SK-N-SH (cell line): ENCODE measurements around the gene LAMA1. TPM values are rescaled to one million over a fixed set of nuclear protein-coding genes. Genes with fewer than 3 reads are reported as not detected.

Source experiments
- CTCF ChIA-PET: fragments of 300-600, 350-600 bp; formaldehyde crosslinking; extraction: SDS; loops from one replicate; lab custom pipeline; 2021; lab: Yijun Ruan, JAX
- POLR2A ChIA-PET: fragments of 350-600 bp; sonication (Branson Sonifier 250); formaldehyde crosslinking; extraction: SDS; loops from one replicate; lab custom pipeline; 2020; ENCODE audit warnings: antibody characterized with exemption, inconsistent platforms; lab: Yijun Ruan, JAX
- DNase-seq: peaks from one replicate; pipeline ENCODE4 v3.0.0; 2012
- H2AFZ ChIP-seq: fragments of 200-600 bp; sonication (generic); 2 replicates; pipeline ENCODE4 v1.8.1; 2016; ENCODE audit warnings: antibody characterized with exemption, mild to moderate bottlenecking, low read depth
- H3F3A ChIP-seq: fragments of 200-600 bp; sonication (generic); replicated peaks from 2 replicates; pipeline ENCODE3; 2016; ENCODE audit warnings: antibody characterized with exemption, mild to moderate bottlenecking; ENCODE audit not compliant: insufficient read depth
- H3K27ac ChIP-seq, 2 experiments: fragments of 200-500 bp in 1 of 2; fragments of 200-600 bp in 1 of 2; sonication (Bioruptor generic) in 1 of 2; sonication (generic), shearing (Covaris generic) in 1 of 2; 2 replicates each; pipeline versions ENCODE4 v1.5.1 to v1.6.1; 2014 to 2016; ENCODE audit warnings: low read depth in 2 of 2, inconsistent platforms in 1 of 2, low read length in 1 of 2, mild to moderate bottlenecking in 1 of 2, mixed read lengths in 1 of 2
- H3K27me3 ChIP-seq: fragments of 200-600 bp; sonication (generic), shearing (Covaris generic); 2 replicates; pipeline ENCODE4 v1.6.1; 2016; ENCODE audit warnings: mixed run types; ENCODE audit not compliant: insufficient read depth
- H3K36me3 ChIP-seq, 2 experiments: fragments of 200-500 bp in 1 of 2; fragments of 200-600 bp in 1 of 2; sonication (Bioruptor generic) in 1 of 2; sonication (generic) in 1 of 2; replicated peaks in 1 of 2; 2 replicates each; pipeline versions ENCODE3 to v1.5.1; 2014 to 2016; ENCODE audit warnings: low read length in 1 of 2, mild to moderate bottlenecking in 1 of 2; ENCODE audit not compliant: insufficient read depth in 2 of 2, control insufficient read depth in 1 of 2
- H3K4me1 ChIP-seq, 2 experiments: fragments of 200-500 bp in 1 of 2; fragments of 200-600 bp in 1 of 2; sonication (Bioruptor generic) in 1 of 2; sonication (generic), shearing (Covaris generic) in 1 of 2; 2 replicates each; pipeline versions ENCODE4 v1.5.1 to v1.6.1; 2014 to 2016; ENCODE audit warnings: low read depth in 1 of 2, low read length in 1 of 2, mixed run types in 1 of 2; ENCODE audit not compliant: insufficient read depth in 2 of 2, control insufficient read depth in 1 of 2
- H3K4me2 ChIP-seq: fragments of 200-600 bp; sonication (generic), shearing (Covaris generic); 2 replicates; pipeline ENCODE4 v1.6.1; 2017; ENCODE audit warnings: mixed run types
- H3K4me3 ChIP-seq, 2 experiments: fragments of 200-500 bp in 1 of 2; fragments of 200-600 bp in 1 of 2; sonication (Bioruptor generic) in 1 of 2; sonication (generic), shearing (Covaris generic) in 1 of 2; 2 replicates each; pipeline versions ENCODE4 v1.5.1 to v1.8.1; 2014 to 2016; ENCODE audit warnings: low read depth in 2 of 2, inconsistent platforms in 1 of 2, low read length in 1 of 2, mild to moderate bottlenecking in 1 of 2, mixed read lengths in 1 of 2, moderate library complexity in 1 of 2
- H3K79me2 ChIP-seq: fragments of 200-600 bp; sonication (generic); 2 replicates; pipeline ENCODE4 v1.8.1; 2017; ENCODE audit warnings: mild to moderate bottlenecking; ENCODE audit not compliant: insufficient read depth
- H3K9ac ChIP-seq: fragments of 200-600 bp; sonication (generic); 2 replicates; pipeline ENCODE4 v1.6.1; 2017; ENCODE audit warnings: mixed run types
- H3K9me2 ChIP-seq: fragments of 200-600 bp; sonication (generic); 2 replicates; pipeline ENCODE4 v1.6.1; 2017; ENCODE audit warnings: mixed run types
- H3K9me3 ChIP-seq: fragments of 200-600 bp; sonication (generic); 2 replicates; pipeline ENCODE4 v1.6.1; 2017; ENCODE audit warnings: mixed run types, mild to moderate bottlenecking, moderate library complexity
- H4K20me1 ChIP-seq: fragments of 200-600 bp; sonication (generic); 2 replicates; pipeline ENCODE4 v1.6.1; 2017; ENCODE audit warnings: mild to moderate bottlenecking, mixed run types; ENCODE audit not compliant: insufficient read depth
- ELF1 ChIP-seq: IDR thresholded peaks from 2 replicates; pipeline ENCODE4 v1.4.0; 2012
- EZH2phosphoT487 ChIP-seq: fragments of 200-600 bp; sonication (generic); IDR thresholded peaks from 2 replicates; pipeline ENCODE4 v1.6.1; 2017; ENCODE audit warnings: low read depth, mixed run types, mild to moderate bottlenecking, antibody characterized with exemption, moderate library complexity, borderline replicate concordance
- FOSL2 ChIP-seq: IDR thresholded peaks from 2 replicates; pipeline ENCODE4 v1.4.0; 2012; ENCODE audit warnings: low read depth, mild to moderate bottlenecking, moderate library complexity, borderline replicate concordance
- MEF2A ChIP-seq: IDR thresholded peaks from 2 replicates; pipeline ENCODE4 v1.4.0; 2012; ENCODE audit warnings: low read depth, borderline replicate concordance
- RAD21 ChIP-seq: IDR thresholded peaks from 2 replicates; pipeline ENCODE4 v1.6.1; 2012; ENCODE audit warnings: mild to moderate bottlenecking, low read length
- RFX5 ChIP-seq: IDR thresholded peaks from 2 replicates; pipeline ENCODE4 v1.6.1; 2012; ENCODE audit warnings: mild to moderate bottlenecking, improper control_type of control experiment, low read length
- RXRA ChIP-seq: IDR thresholded peaks from 2 replicates; pipeline ENCODE4 v1.4.0; 2012; ENCODE audit warnings: low read depth, mild to moderate bottlenecking, borderline replicate concordance
- SIN3A ChIP-seq: IDR thresholded peaks from 2 replicates; pipeline ENCODE4 v1.6.1; 2012; ENCODE audit warnings: low read depth, mild to moderate bottlenecking, low read length, moderate library complexity, borderline replicate concordance
- TAF1 ChIP-seq: IDR thresholded peaks from 2 replicates; pipeline ENCODE4 v1.6.1; 2012; ENCODE audit warnings: low read depth, mild to moderate bottlenecking, low read length, moderate library complexity, borderline replicate concordance
- TEAD4 ChIP-seq: IDR thresholded peaks from 2 replicates; pipeline ENCODE4 v1.4.0; 2012; ENCODE audit warnings: mild to moderate bottlenecking, borderline replicate concordance; ENCODE audit not compliant: insufficient read depth
- YY1 ChIP-seq: IDR thresholded peaks from 2 replicates; pipeline ENCODE4 v1.4.0; 2012; ENCODE audit warnings: low read depth, mild to moderate bottlenecking
- WGBS: methylation state at CpG from one replicate; pipeline ENCODE4 v1.1.6; 2017; ENCODE audit warnings: low lambda C conversion rate; 5-methylcytosine and 5-hydroxymethylcytosine counted together
- polyA plus RNA-seq, 3 experiments: library from polyadenylated mRNA; depleted of rRNA; stranded (reverse); fragments of >200 nt; gene quantifications; 2 replicates each; pipeline ENCODE4 v1.2.3, GENCODE V29; 2012
- TF ChIP-seq, protein P1 (sequence below): IDR thresholded peaks from 2 replicates; pipeline ENCODE4 v1.4.0; 2012; ENCODE audit warnings: low read depth
- TF ChIP-seq, protein P2 (sequence below): fragments of 150-350 bp; IDR thresholded peaks from 2 replicates; pipeline ENCODE4 v1.6.1; 2016; ENCODE audit warnings: mild to moderate bottlenecking, low read depth, low read length
- TF ChIP-seq, protein P3 (sequence below): IDR thresholded peaks from 2 replicates; pipeline ENCODE4 v1.6.1; 2012; ENCODE audit warnings: mild to moderate bottlenecking, low read depth, low read length, moderate library complexity

The LAMA1 gene
- polyA plus RNA-seq, 1 of the 3 experiments (the other 2 are of a cell fraction): 0.07 TPM

DNA sequence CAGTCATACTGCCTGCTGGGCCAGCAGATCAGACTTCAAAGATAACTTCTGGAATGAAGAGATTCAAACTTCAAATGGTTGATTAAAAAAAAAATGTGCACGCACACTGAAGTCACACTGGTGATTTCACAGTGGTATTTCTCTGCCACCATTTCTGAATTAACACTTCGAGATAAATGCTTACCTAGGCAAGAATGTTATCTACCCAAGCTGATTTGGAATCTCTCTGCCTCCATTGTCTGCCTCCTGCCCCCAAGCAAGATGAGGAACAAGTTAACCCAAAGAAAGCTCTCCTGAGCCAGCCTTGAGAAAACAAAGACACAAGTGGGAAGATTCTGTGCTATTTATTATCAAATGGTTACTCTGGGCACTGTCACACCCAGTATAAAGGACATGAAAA, 6.5 kb downstream of the LAMA1 start:
- Histone ChIP-seq H3K4me1 (peaks cover 0 to 4% of the 10 kb centered on the region in 2 experiments; a peak in 1 of 4 replicates), H3K27me3 (peaks cover 4% of the 10 kb centered on the region; the same call in 1 of the 2 replicates), H3K79me2 (no peaks in the 10 kb centered on the region), H3K4me2 (no peak overlapping the region), H4K20me1 (no peaks in the 10 kb centered on the region), H3K9ac (no peak overlapping the region), H3K36me3 (no peaks in the 10 kb centered on the region), H3K9me2 (no peaks in the 10 kb centered on the region), H2AFZ (no peak overlapping the region), H3K4me3 (no peak overlapping the region), H3K27ac (no peak overlapping the region), H3K9me3 (no peaks in the 10 kb centered on the region), H3F3A (no peaks in the 10 kb centered on the region)
- no peak for DNase-seq
- TF ChIP-seq ELF1 (no peak), RAD21 (no peak), YY1 (no peak), SIN3A (no peak), TEAD4 (no peak), FOSL2 (no peak), RFX5 (no peak), TAF1 (no peak), EZH2phosphoT487 (no peak), MEF2A (no peak), RXRA (no peak)
- TF ChIP-seq, protein P1, sequence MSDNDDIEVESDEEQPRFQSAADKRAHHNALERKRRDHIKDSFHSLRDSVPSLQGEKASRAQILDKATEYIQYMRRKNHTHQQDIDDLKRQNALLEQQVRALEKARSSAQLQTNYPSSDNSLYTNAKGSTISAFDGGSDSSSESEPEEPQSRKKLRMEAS: no peak
- TF ChIP-seq, protein P2, sequence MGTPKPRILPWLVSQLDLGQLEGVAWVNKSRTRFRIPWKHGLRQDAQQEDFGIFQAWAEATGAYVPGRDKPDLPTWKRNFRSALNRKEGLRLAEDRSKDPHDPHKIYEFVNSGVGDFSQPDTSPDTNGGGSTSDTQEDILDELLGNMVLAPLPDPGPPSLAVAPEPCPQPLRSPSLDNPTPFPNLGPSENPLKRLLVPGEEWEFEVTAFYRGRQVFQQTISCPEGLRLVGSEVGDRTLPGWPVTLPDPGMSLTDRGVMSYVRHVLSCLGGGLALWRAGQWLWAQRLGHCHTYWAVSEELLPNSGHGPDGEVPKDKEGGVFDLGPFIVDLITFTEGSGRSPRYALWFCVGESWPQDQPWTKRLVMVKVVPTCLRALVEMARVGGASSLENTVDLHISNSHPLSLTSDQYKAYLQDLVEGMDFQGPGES: no peak
- TF ChIP-seq, protein P3, sequence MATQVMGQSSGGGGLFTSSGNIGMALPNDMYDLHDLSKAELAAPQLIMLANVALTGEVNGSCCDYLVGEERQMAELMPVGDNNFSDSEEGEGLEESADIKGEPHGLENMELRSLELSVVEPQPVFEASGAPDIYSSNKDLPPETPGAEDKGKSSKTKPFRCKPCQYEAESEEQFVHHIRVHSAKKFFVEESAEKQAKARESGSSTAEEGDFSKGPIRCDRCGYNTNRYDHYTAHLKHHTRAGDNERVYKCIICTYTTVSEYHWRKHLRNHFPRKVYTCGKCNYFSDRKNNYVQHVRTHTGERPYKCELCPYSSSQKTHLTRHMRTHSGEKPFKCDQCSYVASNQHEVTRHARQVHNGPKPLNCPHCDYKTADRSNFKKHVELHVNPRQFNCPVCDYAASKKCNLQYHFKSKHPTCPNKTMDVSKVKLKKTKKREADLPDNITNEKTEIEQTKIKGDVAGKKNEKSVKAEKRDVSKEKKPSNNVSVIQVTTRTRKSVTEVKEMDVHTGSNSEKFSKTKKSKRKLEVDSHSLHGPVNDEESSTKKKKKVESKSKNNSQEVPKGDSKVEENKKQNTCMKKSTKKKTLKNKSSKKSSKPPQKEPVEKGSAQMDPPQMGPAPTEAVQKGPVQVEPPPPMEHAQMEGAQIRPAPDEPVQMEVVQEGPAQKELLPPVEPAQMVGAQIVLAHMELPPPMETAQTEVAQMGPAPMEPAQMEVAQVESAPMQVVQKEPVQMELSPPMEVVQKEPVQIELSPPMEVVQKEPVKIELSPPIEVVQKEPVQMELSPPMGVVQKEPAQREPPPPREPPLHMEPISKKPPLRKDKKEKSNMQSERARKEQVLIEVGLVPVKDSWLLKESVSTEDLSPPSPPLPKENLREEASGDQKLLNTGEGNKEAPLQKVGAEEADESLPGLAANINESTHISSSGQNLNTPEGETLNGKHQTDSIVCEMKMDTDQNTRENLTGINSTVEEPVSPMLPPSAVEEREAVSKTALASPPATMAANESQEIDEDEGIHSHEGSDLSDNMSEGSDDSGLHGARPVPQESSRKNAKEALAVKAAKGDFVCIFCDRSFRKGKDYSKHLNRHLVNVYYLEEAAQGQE: no peak
- ChIA-PET CTCF (interaction anchor here (1.2 kb wide), 1 partner anchor 37 kb away, joined by 3 read pairs; no protein-coding TSS in a partner anchor), POLR2A (no interaction called here)
- WGBS: 38% methylated on average over 2 of the region's 2 CpGs
